Endothelial cell of umbilical vein (primary cell): Measurements from ENCODE around the gene RAX. TPM values are rescaled to one million over a fixed set of nuclear protein-coding genes. Genes with fewer than 3 reads are reported as not detected.

Experiments
- BruUV-seq: library from RNA; stranded (reverse); fragments of 400-500 nt; replicated peaks from 2 replicates; lab custom pipeline; 2021; lab: Mats Ljungman, UMichigan
- CTCF ChIA-PET: fragments of 300-600, 350-600 bp; sonication (Branson Sonifier 250); formaldehyde crosslinking; loops from one replicate; lab custom pipeline; 2021; ENCODE audit warnings: antibody characterized with exemption, inconsistent platforms; lab: Charles Lee
- POLR2A ChIA-PET: fragments of 300-600, 350-600 bp; sonication (Branson Sonifier 250); formaldehyde crosslinking; loops from one replicate; lab custom pipeline; 2021; ENCODE audit warnings: antibody characterized with exemption, inconsistent platforms; lab: Charles Lee
- DNase-seq: peaks from one replicate; pipeline ENCODE4 v3.0.0-alpha.2; 2011; ENCODE audit warnings: low read depth, low spot score
- FAIRE-seq: peaks from 2 replicates; lab custom pipeline; 2011; peaks lifted over from hg19 to GRCh38; lab: Jason Lieb, UNC
- H2AFZ ChIP-seq: 2 replicates; pipeline ENCODE4 v1.6.0; 2012; ENCODE audit warnings: low read depth, low read length, control low read depth, inconsistent platforms
- H3K27ac ChIP-seq: 2 replicates; pipeline ENCODE4 v1.5.1; 2011; ENCODE audit warnings: low read depth, mild to moderate bottlenecking, control low read depth, low read length, moderate library complexity; ENCODE audit not compliant: insufficient read depth
- H3K27me3 ChIP-seq, 2 experiments: 2 replicates each; pipeline versions ENCODE4 v1.6.0 to v1.6.1; 2011; ENCODE audit warnings: low read length in 2 of 2, mixed read lengths in 1 of 2; ENCODE audit not compliant: control insufficient read depth in 2 of 2, insufficient read depth in 2 of 2
- H3K36me3 ChIP-seq, 2 experiments: 2 replicates in 1 of 2; 3 replicates in 1 of 2; pipeline ENCODE4 v1.5.1; 2011; ENCODE audit warnings: low read length in 2 of 2, mild to moderate bottlenecking in 1 of 2, moderate library complexity in 1 of 2; ENCODE audit not compliant: control insufficient read depth in 2 of 2, insufficient read depth in 2 of 2; ENCODE audit errors: extremely low read depth in 1 of 2
- H3K4me1 ChIP-seq: 3 replicates; pipeline ENCODE4 v1.5.1; 2011; ENCODE audit warnings: mild to moderate bottlenecking, low read length; ENCODE audit not compliant: control insufficient read depth, insufficient read depth; ENCODE audit errors: extremely low read depth
- H3K4me2 ChIP-seq: 2 replicates; pipeline ENCODE4 v1.6.1; 2011; ENCODE audit warnings: low read length, control low read depth, mixed read lengths; ENCODE audit not compliant: insufficient read depth
- H3K4me3 ChIP-seq, 3 experiments: fragments of 200-600 bp in 1 of 3; sonication (generic), shearing (Covaris generic) in 1 of 3; replicated peaks in 1 of 3; 2 replicates each; pipeline ENCODE4 v1.5.1; 2011 to 2016; ENCODE audit warnings: control low read depth in 3 of 3, low read length in 3 of 3, mild to moderate bottlenecking in 2 of 3, inconsistent platforms in 1 of 3, low read depth in 1 of 3, moderate library complexity in 1 of 3; ENCODE audit not compliant: insufficient read depth in 1 of 3
- H3K79me2 ChIP-seq: 2 replicates; pipeline ENCODE4 v1.6.0; 2012; ENCODE audit warnings: low read length, inconsistent platforms; ENCODE audit not compliant: control insufficient read depth, insufficient read depth
- H3K9ac ChIP-seq: replicated peaks from 2 replicates; pipeline ENCODE3; 2011; ENCODE audit warnings: low read length, control low read depth; ENCODE audit not compliant: insufficient read depth; ENCODE audit errors: extremely low read depth
- H3K9me1 ChIP-seq: replicated peaks from 3 replicates; pipeline ENCODE4 v1.6.0; 2011; ENCODE audit warnings: mild to moderate bottlenecking, low read length; ENCODE audit not compliant: control insufficient read depth, insufficient read depth; ENCODE audit errors: extremely low read depth
- H3K9me3 ChIP-seq: replicated peaks from 2 replicates; pipeline ENCODE4 v1.5.1; 2012; ENCODE audit warnings: low read length, inconsistent platforms; ENCODE audit not compliant: control insufficient read depth, insufficient read depth
- H4K20me1 ChIP-seq: replicated peaks from 2 replicates; pipeline ENCODE3; 2011; ENCODE audit warnings: mild to moderate bottlenecking, low read length; ENCODE audit not compliant: control insufficient read depth, insufficient read depth; ENCODE audit errors: extremely low read depth
- CTCF ChIP-seq, 2 donors: IDR thresholded peaks; 1 replicate in 1 of 2; 2 replicates in 1 of 2; pipeline ENCODE4 v1.5.1; 2011; ENCODE audit warnings: low read length in 2 of 2, mild to moderate bottlenecking in 2 of 2, moderate library complexity in 2 of 2, control low read depth in 1 of 2, inconsistent platforms in 1 of 2, low read depth in 1 of 2; ENCODE audit not compliant: insufficient read depth in 1 of 2; ENCODE audit errors: extremely low read depth in 1 of 2
- EZH2 ChIP-seq: IDR thresholded peaks from 2 replicates; pipeline ENCODE4 v1.6.1; 2012; ENCODE audit warnings: borderline replicate concordance, low read depth, mild to moderate bottlenecking, moderate library complexity, low read length, inconsistent platforms; ENCODE audit not compliant: severe bottlenecking
- FOS ChIP-seq: IDR thresholded peaks from 2 replicates; pipeline ENCODE4 v1.6.1; 2011; ENCODE audit warnings: mild to moderate bottlenecking, low read length, moderate library complexity, borderline replicate concordance; ENCODE audit not compliant: insufficient read depth
- GATA2 ChIP-seq: IDR thresholded peaks from 2 replicates; pipeline ENCODE4 v1.7.0; 2011; ENCODE audit warnings: low read depth, mild to moderate bottlenecking, moderate library complexity, mixed read lengths, low read length; ENCODE audit not compliant: insufficient read length, insufficient read depth
- JUN ChIP-seq: IDR thresholded peaks from 2 replicates; pipeline ENCODE4 v1.6.1; 2011; ENCODE audit warnings: borderline replicate concordance, low read depth; ENCODE audit not compliant: insufficient read length, insufficient read depth
- MYC ChIP-seq: IDR thresholded peaks from one replicate; pipeline ENCODE4 v1.6.1; 2011; ENCODE audit warnings: mild to moderate bottlenecking, low read depth, low read length
- POLR2A ChIP-seq: IDR thresholded peaks from 2 replicates; pipeline ENCODE4 v1.6.1; 2012; ENCODE audit warnings: low read depth, mild to moderate bottlenecking, control low read depth, low read length
- POLR2AphosphoS5 ChIP-seq: IDR thresholded peaks from 2 replicates; pipeline ENCODE4 v1.6.1; 2012; ENCODE audit warnings: low read depth, mild to moderate bottlenecking, control low read depth, low read length, moderate library complexity; ENCODE audit not compliant: insufficient read depth
- dilution Hi-C: fragments of 300-500 bp; cut with MboI; formaldehyde crosslinking; loops from one replicate; pipeline ENCODE4 v1.15.0; 2019; ENCODE audit warnings: low sequenced_read_pairs; ENCODE audit not compliant: extremely low pct_ligation_motif_present
- intact Hi-C: fragments of 100-400 bp; cut with micrococcal nuclease; formaldehyde crosslinking; loops from one replicate; pipeline ENCODE4 v1.10.0; 2022
- polyA plus RNA-seq, 4 experiments: library from polyadenylated mRNA; depleted of rRNA in 3 of 4; stranded (reverse) in 3 of 4; unstranded in 1 of 4; fragments of >200 nt; gene quantifications; 2 replicates each; pipeline versions ENCODE4 v1.2.1 to v1.2.3, GENCODE V29; 2011 to 2012; ENCODE audit warnings: missing spikeins in 1 of 4
- total RNA-seq: library from RNA; stranded (reverse); gene quantifications from 2 replicates; pipeline ENCODE4 v1.2.3, GENCODE V29; 2021
- TF ChIP-seq, protein P1 (sequence below): IDR thresholded peaks from 2 replicates; pipeline ENCODE4 v1.6.1; 2011; ENCODE audit not compliant: insufficient read depth, insufficient read length

RAX gene
- total and polyA plus RNA-seq, 2 donors (not counting 3 experiments of a cell fraction or from before 2014, with no cell fraction given), result not detected

DNA sequence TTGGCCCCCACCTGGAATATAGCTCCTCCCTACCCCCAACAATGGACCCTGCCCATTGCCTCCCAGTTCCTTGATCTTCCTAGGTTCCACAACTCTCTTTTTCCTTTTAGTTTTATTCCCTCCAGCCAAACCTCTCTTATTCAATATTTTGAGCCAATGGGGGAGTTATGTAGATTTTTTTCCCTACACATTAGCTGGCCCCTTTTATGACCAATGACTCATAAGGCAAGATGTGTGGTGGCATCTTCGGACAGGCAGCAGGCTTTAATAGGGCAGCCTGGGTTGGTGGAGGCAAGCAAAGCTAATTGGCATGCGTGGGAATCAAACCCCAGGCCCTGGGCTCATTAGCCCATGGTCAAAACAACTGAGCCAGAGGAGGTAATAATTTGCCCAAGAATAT is 44.1 kb downstream of the RAX start:
- H3K79me2 ChIP-seq, result no peaks in the 10 kb centered on the region
- TF ChIP-seq FOS (no peak), POLR2A (no peak), GATA2 (no peak), POLR2AphosphoS5 (no peak), JUN (no peak), MYC (no peak), CTCF (IDR thresholded peaks at IDR 0.05; ENCODE audit: extremely low read depth in 1 of 2, insufficient read depth in 1 of 2, low read depth in 1 of 2, low read length in 2 of 2) (no peak), EZH2 (no peak)
- TF ChIP-seq, protein P1, sequence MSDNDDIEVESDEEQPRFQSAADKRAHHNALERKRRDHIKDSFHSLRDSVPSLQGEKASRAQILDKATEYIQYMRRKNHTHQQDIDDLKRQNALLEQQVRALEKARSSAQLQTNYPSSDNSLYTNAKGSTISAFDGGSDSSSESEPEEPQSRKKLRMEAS, result no peak
- ChIA-PET POLR2A (no interaction called here), CTCF (interaction anchor here (1.0 to 1.3 kb wide), 2 partner anchors 27 to 79 kb away, joined by 3 read pairs; no protein-coding TSS in a partner anchor)
- FAIRE-seq, result no peak
- H3K4me2 ChIP-seq, result no peak overlapping the region
- no peak overlapping the region for H3K27ac ChIP-seq
- no peak overlapping the region for H3K4me3 ChIP-seq
- peaks cover 3 to 10% of the 10 kb centered on the region in 2 experiments for H3K27me3 ChIP-seq
- H3K36me3 ChIP-seq, result no peaks in the 10 kb centered on the region
- no peak overlapping the region for H3K9ac ChIP-seq
- no peaks in the 10 kb centered on the region for H3K9me3 ChIP-seq
- dilution Hi-C loops, result no loop called here
- no peak overlapping the region for H2AFZ ChIP-seq
- intact Hi-C loops, result no loop called here
- no peaks in the 10 kb centered on the region for H3K9me1 ChIP-seq
- no peak for DNase-seq
- no TSS peak for BruUV-seq
- no peaks in the 10 kb centered on the region for H4K20me1 ChIP-seq
- H3K4me1 ChIP-seq, result no peaks in the 10 kb centered on the region
